GM12878 (cell line): Measurements from ENCODE around the gene SNN.

ENCODE experiments used
- BCL3 ChIP-seq: IDR thresholded peaks from 2 replicates; pipeline ENCODE4 v1.6.1; 2011; ENCODE audit warnings: borderline replicate concordance, low read depth, mild to moderate bottlenecking, moderate library complexity, low read length; ENCODE audit not compliant: insufficient read depth, poor library complexity, severe bottlenecking
- CREB1 ChIP-seq: IDR thresholded peaks from 2 replicates; pipeline ENCODE4 v1.6.1; 2012; ENCODE audit warnings: low read depth, mild to moderate bottlenecking, inconsistent platforms
- DPF2 ChIP-seq: fragments of 450-650 bp; IDR thresholded peaks from 2 replicates; pipeline ENCODE4 v1.6.1; 2017; ENCODE audit warnings: mild to moderate bottlenecking
- EZH2 ChIP-seq: IDR thresholded peaks from 2 replicates; pipeline ENCODE4 v1.6.1; 2012; ENCODE audit warnings: low read depth, mild to moderate bottlenecking, control low read depth, inconsistent platforms, low read length, borderline replicate concordance; ENCODE audit not compliant: control insufficient read depth
- IRF4 ChIP-seq: IDR thresholded peaks from 2 replicates; pipeline ENCODE4 v1.6.1; 2011; ENCODE audit warnings: low read depth, low read length
- MAX ChIP-seq: IDR thresholded peaks from 2 replicates; pipeline ENCODE4 v1.6.1; 2012; ENCODE audit warnings: low read depth, low read length, improper control_type of control experiment
- NR2C1 ChIP-seq: fragments of 450-650 bp; IDR thresholded peaks from 2 replicates; pipeline ENCODE4 v1.6.1; 2017; ENCODE audit warnings: antibody characterized with exemption, mild to moderate bottlenecking, moderate library complexity
- NRF1 ChIP-seq: conservative IDR thresholded peaks from 2 replicates; pipeline ENCODE4 v1.6.1; 2011; ENCODE audit warnings: mild to moderate bottlenecking, low read depth, low read length, improper control_type of control experiment
- POLR2A ChIP-seq: IDR thresholded peaks from 2 replicates; pipeline ENCODE4 v1.6.1; 2011; ENCODE audit warnings: low read depth, mild to moderate bottlenecking, low read length
- RCOR1 ChIP-seq: conservative IDR thresholded peaks from 2 replicates; pipeline ENCODE4 v1.6.1; 2012; ENCODE audit warnings: low read depth, low read length, improper control_type of control experiment
- RELA ChIP-seq: fragments of 450-650 bp; IDR thresholded peaks from 2 replicates; pipeline ENCODE4 v1.8.0; 2014; ENCODE audit warnings: borderline replicate concordance; ENCODE audit not compliant: partially characterized antibody
- REST ChIP-seq: IDR thresholded peaks from 2 replicates; pipeline ENCODE4 v1.6.1; 2012; ENCODE audit warnings: mild to moderate bottlenecking, low read depth, low read length
- TAF1 ChIP-seq: IDR thresholded peaks from 2 replicates; pipeline ENCODE4 v1.6.1; 2011; ENCODE audit warnings: mild to moderate bottlenecking, low read depth, low read length, borderline replicate concordance
- ZNF24 ChIP-seq: fragments of 450-650 bp; IDR thresholded peaks from 2 replicates; pipeline ENCODE4 v1.6.1; 2017; ENCODE audit warnings: antibody characterized with exemption, mild to moderate bottlenecking

- no peak for TF ChIP-seq POLR2A
- no peak for TF ChIP-seq TAF1
- TF ChIP-seq RCOR1: no peak
- no peak for TF ChIP-seq DPF2
- TF ChIP-seq CREB1: no peak
- TF ChIP-seq NRF1: no peak
- no peak for TF ChIP-seq REST
- no peak for TF ChIP-seq ZNF24
- TF ChIP-seq IRF4: no peak
- no peak for TF ChIP-seq NR2C1
- no peak for TF ChIP-seq BCL3
- no peak for TF ChIP-seq MAX
- no peak for TF ChIP-seq EZH2
- TF ChIP-seq RELA: no peak
Measured at GRCh38 chr16:11639008-11639562, 29.2 kb upstream of the SNN start.
